ENCODE data around the gene CDKN1C. TPM values are rescaled to one million over a fixed set of nuclear protein-coding genes. Genes with fewer than 3 reads are reported as not detected.

CDKN1C gene
- total and polyA plus RNA-seq, 2 donors from 2014 or later = 54.8 to 192 TPM

GRCh38 chr11:2899080-2899783 lies 13.7 kb upstream of the CDKN1C start:
- FAIRE-seq (no peak), DNase-seq (no peak)
- intact Hi-C loops (cut with DNase I) = no loop called here

GRCh38 chr11:2898366-2899079 lies 12.9 kb upstream of the CDKN1C start:
- Histone ChIP-seq H3K36me3 (ENCODE audit: control insufficient read depth in 2 of 3, insufficient read depth in 3 of 3, low read length in 3 of 3) (no peaks in the 10 kb centered on the region), H3K27ac (ENCODE audit: low read depth in 2 of 2, low read length in 2 of 2) (peak overlapping the region; percentile 53 to 96), H3K9me3 (ENCODE audit: control insufficient read depth in 2 of 3, insufficient read depth in 1 of 3, low read length in 3 of 3) (no peaks in the 10 kb centered on the region), H3K4me3 (ENCODE audit: low read length in 3 of 3) (no peak overlapping the region), H3K27me3 (ENCODE audit: control insufficient read depth, insufficient read depth, low read length) (no peaks in the 10 kb centered on the region), H3K9ac (ENCODE audit: low read length in 3 of 3) (no peak overlapping the region), H3K4me1 (ENCODE audit: control insufficient read depth in 2 of 3, insufficient read depth in 2 of 3, low read depth in 1 of 3, low read length in 3 of 3) (peaks cover 0 to 21% (median 14%) of the 10 kb centered on the region in 3 donors)
- DNase-seq = peak in 1 of 5 donors; percentile 93
- intact Hi-C loops (cut with DNase I) = no loop called here
- FAIRE-seq = no peak
- TF ChIP-seq CTCF (IDR thresholded peaks at IDR 0.05; ENCODE audit: borderline replicate concordance, extremely low read depth, insufficient read depth) = no peak

More at GRCh38 chr11:2899080-2899783, 13.7 kb upstream of the CDKN1C start:
- no peaks in the 10 kb centered on the region for H3K36me3 ChIP-seq (ENCODE audit: control insufficient read depth in 2 of 3, insufficient read depth in 3 of 3, low read length in 3 of 3)
- H3K9me3 ChIP-seq (ENCODE audit: control insufficient read depth in 2 of 3, insufficient read depth in 1 of 3, low read length in 3 of 3) = no peaks in the 10 kb centered on the region
- peak overlapping the region in 1 of 3 donors; percentile 10 for H3K9ac ChIP-seq (ENCODE audit: low read length in 3 of 3)
- no peaks in the 10 kb centered on the region for H3K27me3 ChIP-seq (ENCODE audit: control insufficient read depth, insufficient read depth, low read length)
- H3K4me3 ChIP-seq (ENCODE audit: low read length in 3 of 3) = no peak overlapping the region
- H3K27ac ChIP-seq (ENCODE audit: low read depth in 2 of 2, low read length in 2 of 2) = peak overlapping the region; percentile 53 to 96
- no peak for TF ChIP-seq CTCF (IDR thresholded peaks at IDR 0.05; ENCODE audit: borderline replicate concordance, extremely low read depth, insufficient read depth)
- peaks cover 0 to 21% (median 19%) of the 10 kb centered on the region in 3 donors for H3K4me1 ChIP-seq (ENCODE audit: control insufficient read depth in 2 of 3, insufficient read depth in 2 of 3, low read depth in 1 of 3, low read length in 3 of 3)

GRCh38 chr11:2897048-2897447 lies 11.5 kb upstream of the CDKN1C start:
- H3K4me3 ChIP-seq (ENCODE audit: low read length in 3 of 3) = no peak overlapping the region
- intact Hi-C loops (cut with DNase I) = no loop called here
- peaks cover 0 to 22% (median 3%) of the 10 kb centered on the region in 3 donors for H3K4me1 ChIP-seq (ENCODE audit: control insufficient read depth in 2 of 3, insufficient read depth in 2 of 3, low read depth in 1 of 3, low read length in 3 of 3)

More at GRCh38 chr11:2897048-2897447, 11.5 kb upstream of the CDKN1C start:
- Histone ChIP-seq H3K27ac (ENCODE audit: low read depth in 2 of 2, low read length in 2 of 2) (no peak overlapping the region), H3K27me3 (ENCODE audit: control insufficient read depth, insufficient read depth, low read length) (no peaks in the 10 kb centered on the region), H3K9ac (ENCODE audit: low read length in 3 of 3) (no peak overlapping the region), H3K36me3 (ENCODE audit: control insufficient read depth in 2 of 3, insufficient read depth in 3 of 3, low read length in 3 of 3) (no peaks in the 10 kb centered on the region), H3K9me3 (ENCODE audit: control insufficient read depth in 2 of 3, insufficient read depth in 1 of 3, low read length in 3 of 3) (no peaks in the 10 kb centered on the region)
- TF ChIP-seq CTCF (IDR thresholded peaks at IDR 0.05; ENCODE audit: borderline replicate concordance, extremely low read depth, insufficient read depth) = no peak
- FAIRE-seq = no peak
- no peak for DNase-seq
